Mesenchymal stem cell (in vitro differentiated cells and primary cell): ENCODE measurements around the gene ASL.

Experiments used
- DNase-seq: peaks from one replicate; pipeline ENCODE4 v3.0.0-alpha.2; 2013
- H2AFZ ChIP-seq: one replicate; pipeline ENCODE4 v1.6.1; 2013; ENCODE audit warnings: low read depth, mild to moderate bottlenecking, control low read depth, inconsistent platforms, low read length, moderate library complexity
- H2AK5ac ChIP-seq: 2 replicates; pipeline ENCODE4 v1.6.1; 2013; ENCODE audit warnings: low read length, moderate library complexity, mild to moderate bottlenecking, inconsistent platforms; ENCODE audit not compliant: severe bottlenecking
- H2BK120ac ChIP-seq: one replicate; pipeline ENCODE4 v1.6.1; 2013; ENCODE audit warnings: low read depth, mild to moderate bottlenecking, inconsistent platforms, low read length, moderate library complexity
- H2BK12ac ChIP-seq, 2 experiments: one replicate each; pipeline ENCODE4 v1.6.1; 2013; ENCODE audit warnings: inconsistent platforms in 2 of 2, low read length in 2 of 2, mild to moderate bottlenecking in 2 of 2, moderate library complexity in 2 of 2, control low read depth in 1 of 2
- H2BK15ac ChIP-seq: one replicate; pipeline ENCODE4 v1.6.1; 2013; ENCODE audit warnings: mild to moderate bottlenecking, low read depth, inconsistent platforms; ENCODE audit not compliant: poor library complexity, severe bottlenecking
- H2BK5ac ChIP-seq: 2 replicates; pipeline ENCODE4 v1.6.1; 2013; ENCODE audit warnings: low read depth, mild to moderate bottlenecking, low read length, control low read depth, inconsistent platforms; ENCODE audit not compliant: poor library complexity, severe bottlenecking
- H3K14ac ChIP-seq, 2 experiments: one replicate each; pipeline ENCODE4 v1.6.1; 2013; ENCODE audit warnings: inconsistent platforms in 2 of 2, low read length in 2 of 2, control low read depth in 1 of 2, mild to moderate bottlenecking in 1 of 2, moderate library complexity in 1 of 2
- H3K18ac ChIP-seq, 2 experiments: one replicate each; pipeline ENCODE4 v1.6.1; 2013; ENCODE audit warnings: inconsistent platforms in 2 of 2, low read length in 2 of 2, control low read depth in 1 of 2, low read depth in 1 of 2, mild to moderate bottlenecking in 1 of 2
- H3K23ac ChIP-seq, 2 experiments: one replicate each; pipeline ENCODE4 v1.6.1; 2013; ENCODE audit warnings: inconsistent platforms in 2 of 2, low read length in 2 of 2, mild to moderate bottlenecking in 2 of 2, moderate library complexity in 2 of 2, control low read depth in 1 of 2
- H3K27ac ChIP-seq: 2 replicates; pipeline ENCODE4 v1.5.1; 2013; ENCODE audit warnings: mild to moderate bottlenecking, moderate library complexity, low read length, control low read depth, inconsistent platforms; ENCODE audit not compliant: poor library complexity, severe bottlenecking
- H3K27me3 ChIP-seq, 2 experiments: 2 replicates each; pipeline versions ENCODE4 v1.6.1 to v1.7.0; 2013; ENCODE audit warnings: low read length in 2 of 2, mild to moderate bottlenecking in 2 of 2, moderate library complexity in 2 of 2, control low read depth in 1 of 2, inconsistent platforms in 1 of 2; ENCODE audit not compliant: control insufficient read depth in 1 of 2, insufficient read depth in 1 of 2
- H3K36me3 ChIP-seq, 2 experiments: 2 replicates each; pipeline versions ENCODE4 v1.6.1 to v1.7.0; 2013; ENCODE audit warnings: low read length in 2 of 2, control low read depth in 1 of 2, inconsistent platforms in 1 of 2, low read depth in 1 of 2, mild to moderate bottlenecking in 1 of 2; ENCODE audit not compliant: insufficient read depth in 2 of 2, control insufficient read depth in 1 of 2
- H3K4ac ChIP-seq, 2 experiments: one replicate each; pipeline ENCODE4 v1.6.1; 2013; ENCODE audit warnings: inconsistent platforms in 2 of 2, low read length in 2 of 2, mild to moderate bottlenecking in 2 of 2, moderate library complexity in 2 of 2, control low read depth in 1 of 2, low read depth in 1 of 2
- H3K4me1 ChIP-seq: 2 replicates; pipeline ENCODE4 v1.6.1; 2013; ENCODE audit warnings: low read depth, low read length, control low read depth; ENCODE audit not compliant: control insufficient read depth, insufficient read depth
- H3K4me2 ChIP-seq: 2 replicates; pipeline ENCODE4 v1.6.1; 2013; ENCODE audit warnings: low read length, mild to moderate bottlenecking, inconsistent platforms; ENCODE audit not compliant: poor library complexity, severe bottlenecking
- H3K4me3 ChIP-seq, 2 experiments: 2 replicates each; pipeline versions ENCODE4 v1.5.1 to v1.7.0; 2013; ENCODE audit warnings: low read length in 2 of 2, mild to moderate bottlenecking in 2 of 2, control low read depth in 1 of 2, low read depth in 1 of 2; ENCODE audit not compliant: insufficient read depth in 1 of 2
- H3K79me1 ChIP-seq: replicated peaks from 2 replicates; pipeline ENCODE4 v1.6.1; 2013; ENCODE audit warnings: mild to moderate bottlenecking, control low read depth, low read length, inconsistent platforms; ENCODE audit not compliant: poor library complexity, severe bottlenecking
- H3K9ac ChIP-seq: 2 replicates; pipeline ENCODE4 v1.7.0; 2013; ENCODE audit warnings: mild to moderate bottlenecking, low read length, moderate library complexity
- H3K9me3 ChIP-seq: 2 replicates; pipeline ENCODE4 v1.7.0; 2013; ENCODE audit warnings: mild to moderate bottlenecking, low read length; ENCODE audit not compliant: control insufficient read depth
- H4K8ac ChIP-seq: one replicate; pipeline ENCODE4 v1.6.1; 2013; ENCODE audit warnings: inconsistent platforms, mild to moderate bottlenecking, low read length, moderate library complexity
- H4K91ac ChIP-seq: one replicate; pipeline ENCODE4 v1.6.1; 2013; ENCODE audit warnings: mild to moderate bottlenecking, low read length, inconsistent platforms
- WGBS: methylation state at CpG from one replicate; pipeline ENCODE4 v1.1.7; 2013; ENCODE audit warnings: mixed read lengths; 5-methylcytosine and 5-hydroxymethylcytosine counted together

Gene ASL

DNA sequence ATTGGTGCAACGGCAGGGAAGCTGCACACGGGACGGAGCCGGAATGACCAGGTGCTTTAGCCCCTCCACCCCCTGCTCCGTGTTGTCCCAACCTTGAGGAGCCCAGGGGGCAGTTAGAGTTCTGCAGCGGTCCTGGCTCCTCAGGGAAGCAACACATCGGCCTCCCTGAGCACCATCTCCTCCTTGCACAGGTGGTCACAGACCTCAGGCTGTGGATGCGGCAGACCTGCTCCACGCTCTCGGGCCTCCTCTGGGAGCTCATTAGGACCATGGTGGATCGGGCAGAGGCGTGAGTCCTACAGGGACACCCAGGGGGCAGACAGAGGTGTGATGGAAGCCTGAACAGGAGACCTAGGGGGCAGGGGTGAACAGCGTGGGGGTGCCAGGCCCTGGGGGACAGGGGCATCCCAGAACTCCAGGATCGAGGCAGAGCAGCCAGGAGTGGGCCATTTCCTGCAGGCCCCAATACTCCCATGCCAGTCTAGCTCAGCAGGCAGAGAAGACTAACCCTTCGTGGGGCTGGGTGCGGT is 7.3 kb downstream of the ASL start:
- peaks cover 51 to 63% of the 10 kb centered on the region in 2 experiments for H3K36me3 ChIP-seq
- no peak overlapping the region for H2BK120ac ChIP-seq
- no peak for DNase-seq

DNA sequence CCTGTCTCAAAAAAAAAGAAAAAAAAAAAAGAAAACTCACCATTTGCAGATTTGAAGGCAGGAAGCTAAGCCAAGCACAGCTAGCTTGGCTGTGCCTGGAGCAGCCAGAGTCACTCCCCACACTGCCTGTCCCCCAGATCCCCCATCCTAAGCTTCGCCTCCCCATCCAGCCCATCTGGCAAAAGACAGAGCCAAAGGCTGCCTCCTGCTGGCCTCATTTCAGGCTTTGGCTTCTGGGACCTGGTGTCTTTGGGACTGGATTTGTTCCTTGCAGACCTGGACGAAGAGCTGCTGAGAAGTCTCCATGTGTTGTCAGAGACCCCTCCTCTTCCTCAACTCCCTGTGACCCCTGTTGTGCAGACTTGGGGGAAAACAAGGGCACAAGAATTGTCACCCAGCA is 8.1 kb downstream of the ASL start:
- no peak overlapping the region for H3K14ac ChIP-seq
- peaks cover 27% of the 10 kb centered on the region for H3K79me1 ChIP-seq
- no peak overlapping the region for H2BK15ac ChIP-seq
- H3K27ac ChIP-seq: no peak overlapping the region
- no peak overlapping the region for H3K4ac ChIP-seq
- no peak overlapping the region for H2BK120ac ChIP-seq
- no peak overlapping the region for H3K4me2 ChIP-seq
- DNase-seq: no peak
- H3K4me1 ChIP-seq: peaks cover 2% of the 10 kb centered on the region
- no peaks in the 10 kb centered on the region for H3K27me3 ChIP-seq
- H3K9ac ChIP-seq: no peak overlapping the region
- no peak overlapping the region for H3K18ac ChIP-seq
- no peaks in the 10 kb centered on the region for H3K9me3 ChIP-seq
- H4K91ac ChIP-seq: no peak overlapping the region
- H2BK5ac ChIP-seq: no peak overlapping the region
- H4K8ac ChIP-seq: no peak overlapping the region
- no peak overlapping the region for H2AK5ac ChIP-seq
- H3K4me3 ChIP-seq: no peak overlapping the region
- peaks cover 49 to 61% of the 10 kb centered on the region in 2 experiments for H3K36me3 ChIP-seq
- 100% methylated on average over 1 of the region's 2 CpGs for WGBS
- H2BK12ac ChIP-seq: no peak overlapping the region
- H2AFZ ChIP-seq: no peak overlapping the region
- no peak overlapping the region for H3K23ac ChIP-seq

More for the DNA sequence above, 7.3 kb downstream of the ASL start:
- H4K91ac ChIP-seq: no peak overlapping the region
- H3K4ac ChIP-seq: no peak overlapping the region
- no peak overlapping the region for H2BK12ac ChIP-seq
- H3K23ac ChIP-seq: no peak overlapping the region
- H3K14ac ChIP-seq: no peak overlapping the region
- H4K8ac ChIP-seq: no peak overlapping the region
- H2BK15ac ChIP-seq: no peak overlapping the region
- H3K4me3 ChIP-seq: no peak overlapping the region
- no peaks in the 10 kb centered on the region for H3K27me3 ChIP-seq
- no peak overlapping the region for H3K18ac ChIP-seq
- peaks cover 5% of the 10 kb centered on the region for H3K4me1 ChIP-seq
- peaks cover 31% of the 10 kb centered on the region for H3K79me1 ChIP-seq
- WGBS: 96% methylated on average over 16 of the region's 16 CpGs
- H2AK5ac ChIP-seq: no peak overlapping the region
- no peaks in the 10 kb centered on the region for H3K9me3 ChIP-seq
- H3K9ac ChIP-seq: no peak overlapping the region
- no peak overlapping the region for H3K27ac ChIP-seq
- H2BK5ac ChIP-seq: no peak overlapping the region
- no peak overlapping the region for H3K4me2 ChIP-seq
- H2AFZ ChIP-seq: no peak overlapping the region

DNA sequence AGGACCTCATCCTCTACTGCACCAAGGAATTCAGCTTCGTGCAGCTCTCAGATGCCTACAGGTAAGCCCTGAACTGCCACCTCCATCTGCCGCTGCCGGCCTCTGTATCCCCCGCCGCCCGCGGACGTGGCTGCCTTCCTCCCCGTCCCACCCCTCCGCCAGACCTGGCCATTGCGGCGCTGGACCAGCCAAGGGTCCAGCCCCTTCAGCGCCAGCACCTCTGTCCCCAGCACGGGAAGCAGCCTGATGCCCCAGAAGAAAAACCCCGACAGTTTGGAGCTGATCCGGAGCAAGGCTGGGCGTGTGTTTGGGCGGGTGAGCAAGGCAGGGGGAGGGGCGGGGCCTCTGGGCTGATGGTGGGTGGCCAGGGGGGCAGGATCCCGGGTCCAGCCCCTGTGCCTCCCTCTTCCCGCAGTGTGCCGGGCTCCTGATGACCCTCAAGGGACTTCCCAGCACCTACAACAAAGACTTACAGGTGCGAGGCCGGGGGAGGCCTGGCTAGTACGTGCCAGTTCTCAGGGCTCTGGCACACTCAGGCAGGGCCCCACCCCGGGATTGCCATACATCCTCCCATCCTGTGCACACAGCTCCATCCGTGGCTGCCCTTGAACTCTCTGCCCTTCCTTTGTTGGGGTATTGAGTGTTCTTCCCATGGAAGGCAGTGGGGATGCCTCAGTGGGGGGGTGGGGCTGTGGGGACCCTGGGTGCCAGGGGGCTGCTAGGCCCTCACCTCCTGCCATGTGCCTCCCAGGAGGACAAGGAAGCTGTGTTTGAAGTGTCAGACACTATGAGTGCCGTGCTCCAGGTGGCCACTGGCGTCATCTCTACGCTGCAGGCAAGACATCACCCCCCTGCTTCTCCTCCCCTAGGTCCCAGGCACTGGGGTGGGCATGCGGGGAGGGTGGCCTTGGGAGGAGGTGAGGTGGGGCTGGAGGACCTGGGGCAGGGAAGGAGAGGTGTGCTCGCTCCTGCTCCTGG is 13.5 kb downstream of the ASL start:
- Histone ChIP-seq H2AFZ (no peak overlapping the region), H4K8ac (no peak overlapping the region), H2BK12ac (no peak overlapping the region), H3K4me2 (no peak overlapping the region), H2BK120ac (no peak overlapping the region), H2BK5ac (no peak overlapping the region), H2BK15ac (peak overlapping the region; percentile 68), H4K91ac (no peak overlapping the region), H3K27ac (no peak overlapping the region), H3K4me1 (peaks cover 7% of the 10 kb centered on the region), H3K4me3 (no peak overlapping the region), H3K27me3 (no peaks in the 10 kb centered on the region), H3K18ac (no peak overlapping the region), H3K4ac (no peak overlapping the region), H3K9ac (no peak overlapping the region), H3K23ac (no peak overlapping the region), H3K14ac (no peak overlapping the region), H3K9me3 (no peaks in the 10 kb centered on the region), H3K79me1 (no peaks in the 10 kb centered on the region), H2AK5ac (no peak overlapping the region), H3K36me3 (peaks cover 27 to 39% of the 10 kb centered on the region in 2 experiments)
- WGBS: 92% methylated on average over 28 of the region's 32 CpGs
- DNase-seq: no peak

DNA sequence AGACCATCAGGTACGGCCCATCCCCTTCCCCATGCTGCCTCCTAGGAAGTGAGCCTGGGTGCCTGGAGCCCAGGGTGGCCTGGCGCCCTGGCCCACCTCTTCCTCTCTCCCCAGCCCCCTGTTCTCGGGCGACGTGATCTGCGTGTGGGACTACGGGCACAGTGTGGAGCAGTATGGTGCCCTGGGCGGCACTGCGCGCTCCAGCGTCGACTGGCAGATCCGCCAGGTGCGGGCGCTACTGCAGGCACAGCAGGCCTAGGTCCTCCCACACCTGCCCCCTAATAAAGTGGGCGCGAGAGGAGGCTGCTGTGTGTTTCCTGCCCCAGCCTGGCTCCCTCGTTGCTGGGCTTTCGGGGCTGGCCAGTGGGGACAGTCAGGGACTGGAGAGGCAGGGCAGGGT is 17.0 kb downstream of the ASL start:
- Histone ChIP-seq H3K36me3 (peaks cover 7 to 24% of the 10 kb centered on the region in 2 experiments), H3K4ac (no peak overlapping the region), H2BK5ac (no peak overlapping the region), H3K18ac (no peak overlapping the region), H3K9me3 (no peaks in the 10 kb centered on the region), H3K4me2 (no peak overlapping the region), H3K4me1 (peaks cover 4% of the 10 kb centered on the region), H3K4me3 (no peak overlapping the region), H2BK15ac (no peak overlapping the region), H2BK120ac (no peak overlapping the region), H3K14ac (no peak overlapping the region), H2AFZ (no peak overlapping the region), H3K27ac (no peak overlapping the region), H4K8ac (no peak overlapping the region), H3K9ac (no peak overlapping the region), H4K91ac (peak overlapping the region; percentile 60), H2AK5ac (no peak overlapping the region), H3K79me1 (no peaks in the 10 kb centered on the region), H3K23ac (no peak overlapping the region), H3K27me3 (no peaks in the 10 kb centered on the region), H2BK12ac (no peak overlapping the region)
- 97% methylated on average over 16 of the region's 19 CpGs for WGBS
- DNase-seq: no peak
